HG03060 (cell line): ENCODE measurements around the gene BBS1.
"Not testable (repeated sequence)": the region's sequence is repeated elsewhere in the genome, so short reads cannot be mapped to it uniquely, and the experiment has no call there.

ENCODE experiments used
- ATAC-seq: cut with Tn5 transposase; IDR thresholded peaks from one replicate; pipeline ENCODE4 v1.9.1; 2021; ENCODE audit warnings: low read depth, moderate number of reproducible peaks; ENCODE audit not compliant: unreplicated experiment

Gene BBS1

DNA sequence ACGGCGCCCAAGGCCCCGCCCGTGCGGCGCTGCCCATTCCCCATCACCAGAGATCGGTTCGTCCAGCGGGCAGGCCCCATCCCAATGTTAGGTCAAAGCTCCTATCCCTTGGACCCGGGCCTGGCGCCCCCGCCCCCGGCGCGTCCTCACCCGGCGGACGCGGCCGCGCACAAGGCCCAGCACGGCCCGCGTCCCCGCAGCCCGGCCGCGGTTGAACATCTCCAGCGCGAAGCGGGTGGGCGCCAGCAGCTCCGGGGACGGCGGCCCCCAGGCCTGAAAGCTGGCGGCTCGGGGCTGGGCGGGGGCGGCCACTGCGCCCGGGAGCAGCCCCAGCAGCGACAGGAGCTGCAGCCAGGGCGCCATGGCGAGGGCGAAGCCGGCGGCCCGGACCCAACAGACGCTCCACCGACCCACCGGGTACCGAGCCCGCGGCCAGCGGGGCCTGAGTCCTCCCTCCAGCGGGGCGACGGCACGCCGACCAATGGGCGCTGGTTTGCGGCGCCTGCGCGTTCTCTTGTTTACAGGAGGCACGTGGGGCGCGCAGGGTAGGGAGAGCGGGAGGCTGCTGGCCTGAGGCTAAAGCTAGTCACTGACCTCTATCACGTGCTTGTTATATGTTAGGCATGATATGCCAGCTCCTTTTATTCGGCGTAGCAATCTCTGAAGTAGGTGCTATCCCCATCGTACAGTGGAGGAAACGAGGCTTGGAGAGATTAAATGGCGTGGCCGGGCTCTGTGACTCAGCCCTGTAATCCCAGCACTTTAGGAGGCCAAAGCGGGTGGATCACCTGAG is 57.9 kb downstream of the BBS1 start, which contains the start of gene CTSF:
CTSF (minus strand) TSS at position 483 of the 793 bp plus-strand sequence; CDS start at position 363, 120 bp downstream.
- no peak for ATAC-seq

DNA sequence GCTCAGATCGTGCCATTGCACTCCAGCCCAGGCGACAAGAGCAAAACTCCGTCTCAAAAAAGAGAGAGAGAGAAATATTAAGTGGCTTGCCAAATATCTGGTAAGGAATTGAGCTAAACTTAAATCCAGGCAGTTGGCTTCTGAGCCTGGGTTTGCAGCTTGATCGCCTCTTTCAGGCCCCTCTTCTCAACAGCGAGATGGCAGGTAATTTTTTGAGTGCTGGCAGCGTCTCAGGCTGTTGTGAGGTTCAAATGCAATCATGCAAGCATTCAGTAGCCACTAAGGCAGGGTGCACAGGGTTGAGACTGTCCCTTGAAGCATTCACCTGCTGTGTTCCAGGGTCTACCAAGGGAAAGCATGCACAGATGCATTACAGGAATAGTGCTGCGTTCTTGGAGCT is 58.6 kb downstream of the BBS1 start:
- no peak for ATAC-seq

GRCh38 chr11:66570079-66570849 is 59.8 kb downstream of the BBS1 start:
- ATAC-seq: no peak

GRCh38 chr11:66570850-66571180 is 60.4 kb downstream of the BBS1 start:
- no peak for ATAC-seq

- no peak for ATAC-seq
These were observed 68.7 kb downstream of the BBS1 start for GRCh38 chr11:66579017-66579606.

DNA sequence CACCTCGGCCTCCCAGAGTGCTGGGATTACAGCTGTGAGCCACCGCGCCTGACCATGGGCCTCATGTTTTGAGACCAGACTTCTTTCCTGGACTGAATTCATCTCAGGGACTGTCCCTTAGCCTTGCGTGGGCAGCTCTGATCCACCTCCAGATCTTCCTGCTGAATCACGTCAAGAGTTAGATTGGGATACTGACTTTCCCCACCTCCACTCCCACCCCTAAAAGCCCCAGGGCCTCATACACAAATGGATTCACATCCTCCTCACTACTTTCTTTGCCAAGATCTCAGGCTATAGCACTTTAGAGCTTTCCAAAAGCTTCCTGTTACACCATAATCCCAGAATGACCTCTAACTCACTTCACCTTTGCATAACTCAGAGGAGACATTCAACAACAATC is 70.4 kb downstream of the BBS1 start:
- ATAC-seq: no peak

DNA sequence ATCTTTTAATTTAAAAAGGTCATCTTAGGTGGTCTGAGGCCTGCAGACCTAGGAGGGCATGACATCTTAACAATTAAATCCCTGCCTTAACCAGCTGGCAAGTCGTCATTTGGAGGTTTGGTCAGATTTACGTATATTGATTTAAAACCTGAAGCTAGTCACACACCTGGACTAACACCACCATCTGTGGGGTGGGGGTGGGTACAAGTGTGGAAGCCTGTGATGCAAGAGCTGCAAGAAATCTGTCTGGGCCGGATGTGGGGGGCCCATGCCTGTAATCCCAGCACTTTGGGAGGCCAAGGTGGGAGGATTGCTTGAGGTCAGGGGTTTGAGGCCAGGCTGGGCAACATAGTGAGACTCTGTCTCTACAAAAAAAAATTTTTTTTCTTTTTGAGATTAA is 70.8 kb downstream of the BBS1 start:
- ATAC-seq: no peak

GRCh38 chr11:66582565-66583147 is 72.2 kb downstream of the BBS1 start:
- not testable (repeated sequence) for ATAC-seq
